Iris pigment epithelial cell (primary cell): ENCODE measurements around the gene SLX4IP.
"Not testable (repeated sequence)": the region's sequence is repeated elsewhere in the genome, so short reads cannot be mapped to it uniquely, and the experiment has no call there.

Experiments used
- DNase-seq: peaks from one replicate; pipeline ENCODE4 v3.0.0-alpha.2; 2011; ENCODE audit warnings: low read depth

The SLX4IP gene

GRCh38 chr20:10434832-10435812 lies at the start of gene SLX4IP:
Gene SLX4IP (plus strand): TSS chr20:10435305. CDS start chr20:10458205, 22,900 bp downstream.
- DNase-seq, result peak; percentile 95

- peak; percentile 53 for DNase-seq
These were observed 49.1 kb upstream of the SLX4IP start for GRCh38 chr20:10385850-10386544.

GRCh38 chr20:10387686-10388085 lies 47.4 kb upstream of the SLX4IP start:
- DNase-seq, result no peak

DNA sequence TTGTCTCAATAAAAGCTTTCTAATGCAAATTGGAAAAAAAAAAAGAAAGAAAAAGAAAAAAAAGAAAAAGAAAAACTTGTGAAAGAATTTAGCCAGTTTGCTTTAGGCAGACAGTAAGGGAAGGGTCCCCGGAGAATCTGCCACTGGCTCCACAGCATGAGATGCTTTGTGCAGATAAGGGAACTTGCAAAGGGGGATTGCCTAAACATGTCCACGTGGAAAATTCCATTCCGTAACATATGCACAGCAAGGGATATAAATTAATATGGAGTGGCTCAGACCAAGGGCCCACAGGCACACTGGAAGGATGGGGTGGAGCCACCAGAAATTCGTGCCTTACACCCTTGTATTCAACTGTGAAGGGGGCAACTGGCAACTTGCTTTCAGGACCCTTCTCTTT lies 46.5 kb upstream of the SLX4IP start:
- no peak for DNase-seq

DNA sequence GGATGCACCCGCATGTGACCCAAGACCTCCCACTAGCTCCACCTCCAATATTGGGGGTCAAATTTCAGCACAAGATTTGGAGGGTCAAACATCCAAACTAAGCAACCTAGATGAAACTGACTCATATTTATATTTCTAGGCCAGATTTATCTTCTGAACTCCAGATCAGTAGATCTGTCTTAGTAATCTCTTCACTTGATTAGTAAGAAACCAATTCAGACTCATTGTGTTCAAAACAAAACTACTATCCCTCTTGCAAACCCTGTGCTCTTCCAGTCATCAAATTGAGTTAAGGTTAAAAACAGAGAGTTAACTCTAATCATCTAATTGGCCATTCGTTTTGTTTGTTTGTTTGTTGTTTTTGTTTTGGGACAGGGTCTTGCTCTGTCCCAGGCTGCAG lies 44.4 kb upstream of the SLX4IP start:
- DNase-seq, result no peak

DNA sequence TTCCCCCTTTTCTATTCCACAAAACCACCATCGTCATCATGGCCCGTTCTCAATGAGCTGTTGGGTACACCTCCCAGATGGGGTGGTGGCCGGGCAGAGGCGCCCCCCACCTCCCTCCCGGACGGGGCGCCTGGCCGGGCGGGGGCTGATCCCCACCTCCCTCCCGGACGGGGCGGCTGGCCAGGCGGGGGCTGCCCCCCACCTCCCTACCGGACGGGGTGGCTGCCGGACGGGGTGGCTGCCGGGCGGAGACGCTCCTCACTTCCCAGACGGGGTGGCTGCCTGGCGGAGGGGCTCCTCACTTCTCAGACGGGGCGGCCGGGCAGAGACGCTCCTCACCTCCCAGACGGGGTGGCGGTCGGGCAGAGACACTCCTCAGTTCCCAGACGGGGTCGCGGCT lies 40.4 kb upstream of the SLX4IP start:
- not testable (repeated sequence) for DNase-seq

GRCh38 chr20:10398834-10399369 lies 36.2 kb upstream of the SLX4IP start:
- DNase-seq, result no peak

DNA sequence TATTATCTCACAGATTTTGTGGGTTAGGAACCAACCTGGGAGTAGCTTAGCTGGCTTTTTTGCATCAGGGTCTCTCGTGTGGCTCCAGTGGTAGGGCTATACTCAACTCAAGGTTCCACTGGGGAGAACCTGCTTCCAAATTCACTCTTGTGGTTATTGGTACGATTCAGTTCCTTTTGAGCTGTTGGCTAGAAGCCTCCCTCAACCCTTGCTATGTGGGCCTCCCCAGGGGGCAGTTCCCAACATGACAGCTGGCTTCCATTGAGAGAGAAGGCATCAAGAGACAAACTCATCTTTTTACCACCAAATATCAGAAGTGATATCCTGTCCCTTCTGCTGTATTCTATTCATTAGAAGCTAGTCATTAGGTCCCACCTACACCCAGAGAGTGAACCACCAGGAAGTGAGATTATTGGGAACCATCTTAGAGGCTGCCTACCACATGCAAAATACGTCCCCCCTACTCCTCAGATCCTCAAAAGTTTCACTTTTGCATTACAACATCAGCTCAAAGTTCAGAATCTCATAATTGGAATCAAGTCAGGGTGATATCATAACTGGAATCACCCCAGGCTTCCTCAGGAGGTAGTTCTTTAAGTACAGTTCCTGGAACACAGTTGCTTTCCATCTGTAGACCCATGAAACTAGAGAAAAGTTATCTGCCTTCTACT lies 32.0 kb upstream of the SLX4IP start:
- DNase-seq, result peak; percentile 34

DNA sequence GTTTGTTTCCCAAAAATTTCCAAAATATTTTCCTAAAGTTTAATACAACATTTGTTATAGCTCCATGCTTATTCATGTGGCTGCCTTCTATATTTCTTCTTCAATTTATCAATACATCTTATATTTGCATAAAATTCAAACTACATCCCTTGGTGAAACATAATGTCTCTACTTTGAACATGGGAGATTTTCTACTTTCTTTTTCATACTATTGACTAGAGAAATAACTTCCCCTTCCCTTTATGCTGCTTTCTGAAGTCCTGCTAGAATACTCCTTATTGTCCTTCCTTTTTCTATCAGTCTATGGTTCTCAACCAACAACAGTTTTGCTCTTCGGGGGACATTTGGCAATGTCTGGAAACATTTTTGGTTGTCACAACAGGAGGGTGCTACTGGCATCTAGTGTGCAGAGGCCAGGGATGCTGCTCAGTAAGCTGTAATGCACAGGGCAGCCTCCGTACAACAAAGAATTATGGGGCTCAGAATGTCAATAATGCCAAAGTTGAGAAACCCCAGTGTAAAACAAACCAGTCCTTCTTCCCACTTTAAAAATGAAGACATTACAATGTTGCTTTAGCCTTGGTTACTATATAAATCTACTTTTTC lies 31.0 kb upstream of the SLX4IP start:
- DNase-seq, result no peak

GRCh38 chr20:10404959-10405530 lies 30.1 kb upstream of the SLX4IP start:
- no peak for DNase-seq

- no peak for DNase-seq
These were observed 26.8 kb upstream of the SLX4IP start for GRCh38 chr20:10408108-10408813.

DNA sequence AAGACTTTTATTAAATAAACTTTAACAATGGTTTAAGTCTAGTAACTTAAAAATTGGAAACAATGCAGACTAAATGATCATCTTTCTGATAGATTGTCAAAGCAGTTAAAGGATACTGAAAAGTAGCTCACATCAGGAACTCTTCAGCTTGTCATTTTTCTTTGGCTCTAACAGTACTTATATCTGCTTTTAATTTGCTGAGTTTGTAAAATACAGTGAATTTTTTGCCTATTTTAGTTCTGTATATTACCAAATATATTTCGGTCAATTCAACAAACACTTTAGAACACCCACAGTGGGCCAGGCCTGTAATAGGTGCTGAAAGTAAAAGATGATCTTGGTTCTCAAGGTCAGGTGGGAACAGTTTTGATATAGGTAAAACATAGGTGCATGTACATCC lies 23.4 kb upstream of the SLX4IP start:
- DNase-seq, result no peak

GRCh38 chr20:10412591-10413408 lies 22.3 kb upstream of the SLX4IP start:
- DNase-seq, result no peak

GRCh38 chr20:10415013-10415650 lies 20.0 kb upstream of the SLX4IP start:
- no peak for DNase-seq

- not testable (repeated sequence) for DNase-seq
These were observed 17.9 kb upstream of the SLX4IP start for GRCh38 chr20:10417218-10417617.

DNA sequence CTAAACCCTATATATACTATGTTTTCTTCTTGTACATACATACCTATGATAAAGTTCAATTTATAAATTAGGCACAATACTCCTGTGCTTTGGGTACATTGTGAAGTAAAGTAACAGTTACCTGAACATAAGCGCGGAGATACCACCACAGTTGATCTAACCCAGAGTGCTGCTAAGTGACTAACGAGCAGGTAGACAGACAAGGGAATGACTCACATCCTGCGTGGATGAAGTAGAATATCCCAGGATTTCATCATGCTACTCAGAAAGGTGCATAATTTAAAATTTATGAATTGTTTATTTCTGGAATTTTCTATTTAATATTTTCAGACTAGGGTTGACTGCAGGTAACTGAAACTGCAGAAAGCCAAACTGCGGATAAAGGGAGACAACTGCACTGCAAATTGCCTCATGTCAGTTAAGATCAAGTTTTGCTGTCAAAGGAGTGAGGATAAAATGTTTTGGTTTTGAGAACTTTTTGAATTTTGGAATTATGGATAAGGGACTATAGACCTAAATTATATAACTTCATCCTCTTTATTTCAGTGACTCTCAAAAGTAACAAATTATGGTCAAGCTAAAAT lies 15.5 kb upstream of the SLX4IP start:
- DNase-seq, result peak; percentile 63

DNA sequence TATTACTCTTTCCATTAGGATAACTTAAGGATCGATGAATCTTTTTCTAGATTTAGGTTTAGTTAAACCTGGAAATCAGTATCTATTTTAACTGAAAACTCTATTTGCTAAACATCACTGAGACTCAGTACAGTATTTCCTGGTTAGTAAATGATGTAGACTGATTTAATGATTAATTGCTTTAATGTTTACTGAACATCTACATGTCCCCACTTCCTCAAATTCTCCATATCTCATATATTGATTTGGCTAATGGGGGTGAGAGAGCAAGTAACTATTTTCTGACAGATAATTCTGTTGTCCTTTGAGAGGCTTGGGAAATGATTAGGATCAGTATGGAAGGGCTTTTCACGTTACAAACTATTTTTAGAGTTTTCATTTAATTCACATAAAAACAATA lies 11.4 kb upstream of the SLX4IP start:
- DNase-seq, result no peak

DNA sequence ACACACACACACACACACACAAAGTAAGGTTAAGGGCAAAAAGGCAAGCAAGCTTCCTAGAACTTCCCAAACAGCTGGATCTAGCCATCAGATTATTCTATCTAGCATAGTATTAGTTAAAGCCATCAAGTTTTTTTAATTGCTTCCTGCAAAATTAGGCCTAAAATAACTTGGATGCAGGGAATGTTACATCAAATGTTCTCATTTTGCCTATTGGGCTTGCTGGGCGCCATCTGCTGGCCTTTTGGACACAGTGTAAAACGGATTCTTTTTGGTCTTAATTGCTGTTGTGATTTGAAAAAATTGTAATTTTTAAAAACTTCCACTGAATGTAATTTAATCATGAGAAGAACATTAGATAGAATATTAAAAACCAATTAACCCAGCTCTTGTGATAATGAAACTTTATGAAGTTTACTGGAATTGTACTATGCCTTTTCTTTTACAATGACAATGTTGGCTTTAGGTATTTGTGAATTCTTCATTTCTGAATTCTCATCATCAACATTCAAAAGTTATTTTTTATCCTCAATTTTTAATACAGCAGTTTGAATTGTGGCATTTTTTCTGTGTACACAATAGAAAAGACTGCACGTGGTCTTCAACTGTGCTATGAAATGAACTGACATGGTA lies 7.9 kb upstream of the SLX4IP start:
- peak; percentile 66 for DNase-seq

GRCh38 chr20:10428008-10428407 lies 7.1 kb upstream of the SLX4IP start:
- no peak for DNase-seq
